ENCODE measurements around the gene KRT80. TPM values are rescaled to one million over a fixed set of nuclear protein-coding genes. Genes with fewer than 3 reads are reported as not detected.

Gene KRT80
- total RNA-seq, 4 donors from 2014 or later = 1.1 TPM; not detected in 3

DNA sequence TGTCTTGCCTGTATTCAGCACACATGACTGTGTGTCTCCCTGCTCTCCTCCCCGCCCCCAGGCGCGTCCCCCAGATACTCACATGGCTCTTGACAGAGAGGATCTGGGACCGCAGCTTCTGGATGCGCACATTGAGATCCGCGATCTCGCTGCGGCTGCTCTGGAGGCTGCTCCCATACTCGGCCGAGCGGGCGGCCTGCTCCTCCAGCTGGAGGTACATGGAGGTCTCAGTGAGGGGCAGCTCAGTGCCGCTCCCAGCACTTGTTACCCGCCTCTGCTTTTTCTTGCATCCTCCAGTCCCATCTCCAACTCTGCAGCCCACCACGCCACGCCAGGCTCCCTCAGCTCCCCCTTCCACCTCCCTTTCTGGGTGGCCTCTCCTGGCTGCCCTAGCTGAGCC lies 18.9 kb downstream of the KRT80 start:
- no peak for DNase-seq
- intact Hi-C loops (cut with DNase I; ENCODE audit: low total_unique reads) = no loop called here
- peaks cover 0 to 7% of the 10 kb centered on the region in 2 donors for H3K4me1 ChIP-seq

DNA sequence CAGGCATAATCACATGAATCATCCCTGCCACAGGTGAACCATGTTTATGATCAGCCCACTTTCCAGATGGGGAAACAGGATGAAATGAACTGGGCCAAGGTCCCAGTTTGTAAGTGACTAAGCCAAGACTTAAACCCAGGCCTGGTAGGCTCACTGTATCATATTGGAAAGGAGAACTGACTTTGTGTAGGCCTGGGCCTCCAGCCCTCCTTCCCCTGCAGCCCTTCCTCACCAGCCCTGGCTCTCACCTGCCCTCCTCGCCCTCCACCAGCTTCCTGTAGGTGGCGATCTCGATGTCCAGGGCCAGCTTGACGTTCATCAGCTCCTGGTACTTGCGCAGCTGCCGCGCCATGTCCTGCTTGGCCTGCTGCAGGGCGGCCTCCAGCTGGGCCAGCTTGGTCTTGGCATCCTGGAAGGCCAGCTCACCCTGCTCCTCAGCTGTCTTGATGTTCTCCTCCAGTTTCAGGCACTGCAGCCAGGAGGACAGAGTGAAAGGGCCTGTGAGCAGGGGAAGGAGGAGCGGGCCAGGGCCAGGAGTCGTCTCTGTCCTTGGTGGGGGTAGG lies 19.8 kb downstream of the KRT80 start:
- Histone ChIP-seq H3K27ac (no peak overlapping the region), H3K27me3 (no peaks in the 10 kb centered on the region), H3K4me1 (peaks cover 0 to 7% of the 10 kb centered on the region in 2 donors), H3K9me3 (no peaks in the 10 kb centered on the region), H3K36me3 (no peaks in the 10 kb centered on the region), H3K4me3 (no peak overlapping the region)
- no peak for DNase-seq
- no peak for TF ChIP-seq POLR2A (IDR thresholded peaks at IDR 0.05)
- TF ChIP-seq, protein P1, sequence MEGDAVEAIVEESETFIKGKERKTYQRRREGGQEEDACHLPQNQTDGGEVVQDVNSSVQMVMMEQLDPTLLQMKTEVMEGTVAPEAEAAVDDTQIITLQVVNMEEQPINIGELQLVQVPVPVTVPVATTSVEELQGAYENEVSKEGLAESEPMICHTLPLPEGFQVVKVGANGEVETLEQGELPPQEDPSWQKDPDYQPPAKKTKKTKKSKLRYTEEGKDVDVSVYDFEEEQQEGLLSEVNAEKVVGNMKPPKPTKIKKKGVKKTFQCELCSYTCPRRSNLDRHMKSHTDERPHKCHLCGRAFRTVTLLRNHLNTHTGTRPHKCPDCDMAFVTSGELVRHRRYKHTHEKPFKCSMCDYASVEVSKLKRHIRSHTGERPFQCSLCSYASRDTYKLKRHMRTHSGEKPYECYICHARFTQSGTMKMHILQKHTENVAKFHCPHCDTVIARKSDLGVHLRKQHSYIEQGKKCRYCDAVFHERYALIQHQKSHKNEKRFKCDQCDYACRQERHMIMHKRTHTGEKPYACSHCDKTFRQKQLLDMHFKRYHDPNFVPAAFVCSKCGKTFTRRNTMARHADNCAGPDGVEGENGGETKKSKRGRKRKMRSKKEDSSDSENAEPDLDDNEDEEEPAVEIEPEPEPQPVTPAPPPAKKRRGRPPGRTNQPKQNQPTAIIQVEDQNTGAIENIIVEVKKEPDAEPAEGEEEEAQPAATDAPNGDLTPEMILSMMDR (IDR thresholded peaks at IDR 0.05) = peak in 1 of 4 experiments; percentile 12
- intact Hi-C loops (cut with DNase I; ENCODE audit: low total_unique reads) = no loop called here

More for the DNA sequence above, 18.9 kb downstream of the KRT80 start:
- Histone ChIP-seq H3K36me3 (no peaks in the 10 kb centered on the region), H3K27ac (no peak overlapping the region), H3K27me3 (no peaks in the 10 kb centered on the region), H3K4me3 (no peak overlapping the region), H3K9me3 (no peaks in the 10 kb centered on the region)
- TF ChIP-seq, protein P1 (IDR thresholded peaks at IDR 0.05) = no peak
- TF ChIP-seq POLR2A (IDR thresholded peaks at IDR 0.05) = no peak

DNA sequence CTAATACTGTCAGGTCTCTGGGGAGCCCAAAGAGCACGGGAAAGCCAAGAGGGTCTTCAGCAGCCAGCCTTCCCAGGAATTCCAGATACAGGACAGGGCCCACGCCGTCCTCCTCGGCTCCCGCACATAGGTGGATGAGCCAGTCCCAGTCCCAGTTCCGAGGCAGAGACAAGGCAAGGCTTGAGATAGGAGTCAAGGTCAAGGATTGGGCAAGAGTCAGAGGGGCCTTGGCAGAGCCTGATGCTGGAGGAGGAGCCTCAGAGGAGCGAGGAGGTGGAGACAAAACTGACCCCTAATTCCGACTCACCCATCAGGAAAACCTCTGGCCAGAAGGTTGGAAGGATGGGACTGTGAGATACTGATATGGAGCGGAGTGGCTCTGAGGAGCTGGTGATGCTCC lies 21.0 kb downstream of the KRT80 start:
- Histone ChIP-seq H3K4me3 (no peak overlapping the region), H3K4me1 (peaks cover 0 to 3% of the 10 kb centered on the region in 2 donors), H3K36me3 (no peaks in the 10 kb centered on the region), H3K27me3 (no peaks in the 10 kb centered on the region), H3K9me3 (no peaks in the 10 kb centered on the region), H3K27ac (no peak overlapping the region)
- intact Hi-C loops (cut with DNase I; ENCODE audit: low total_unique reads) = no loop called here
- TF ChIP-seq, protein P1 (IDR thresholded peaks at IDR 0.05) = no peak
- TF ChIP-seq POLR2A (IDR thresholded peaks at IDR 0.05) = no peak
- DNase-seq = no peak

DNA sequence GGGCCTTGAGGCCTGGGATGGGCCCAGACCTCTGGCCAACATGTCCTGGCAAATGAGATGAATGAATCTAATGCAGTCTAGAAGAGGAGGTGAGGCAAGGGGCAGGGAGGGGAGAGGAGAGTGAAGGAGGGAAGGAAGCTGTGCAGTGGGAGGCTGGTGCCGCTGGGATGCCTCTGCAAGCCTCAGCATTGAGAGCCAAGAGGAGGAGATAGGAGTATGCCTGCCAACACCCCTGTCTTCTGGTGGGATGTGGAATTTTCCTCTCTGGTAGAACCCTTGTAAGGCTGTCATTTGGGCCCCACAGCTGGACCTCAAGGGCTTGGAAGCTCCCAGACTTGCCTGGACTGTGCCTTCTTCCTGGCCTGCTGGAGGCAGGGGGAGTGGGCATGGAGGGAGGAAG lies 21.9 kb downstream of the KRT80 start:
- intact Hi-C loops (cut with DNase I; ENCODE audit: low total_unique reads) = no loop called here
- no peak for TF ChIP-seq POLR2A (IDR thresholded peaks at IDR 0.05)
- TF ChIP-seq, protein P1 (IDR thresholded peaks at IDR 0.05) = no peak
- H3K4me3 ChIP-seq = no peak overlapping the region
- H3K4me1 ChIP-seq = no peaks in the 10 kb centered on the region
- no peaks in the 10 kb centered on the region for H3K9me3 ChIP-seq
- no peaks in the 10 kb centered on the region for H3K36me3 ChIP-seq
- H3K27ac ChIP-seq = no peak overlapping the region
- DNase-seq = no peak
- no peaks in the 10 kb centered on the region for H3K27me3 ChIP-seq

DNA sequence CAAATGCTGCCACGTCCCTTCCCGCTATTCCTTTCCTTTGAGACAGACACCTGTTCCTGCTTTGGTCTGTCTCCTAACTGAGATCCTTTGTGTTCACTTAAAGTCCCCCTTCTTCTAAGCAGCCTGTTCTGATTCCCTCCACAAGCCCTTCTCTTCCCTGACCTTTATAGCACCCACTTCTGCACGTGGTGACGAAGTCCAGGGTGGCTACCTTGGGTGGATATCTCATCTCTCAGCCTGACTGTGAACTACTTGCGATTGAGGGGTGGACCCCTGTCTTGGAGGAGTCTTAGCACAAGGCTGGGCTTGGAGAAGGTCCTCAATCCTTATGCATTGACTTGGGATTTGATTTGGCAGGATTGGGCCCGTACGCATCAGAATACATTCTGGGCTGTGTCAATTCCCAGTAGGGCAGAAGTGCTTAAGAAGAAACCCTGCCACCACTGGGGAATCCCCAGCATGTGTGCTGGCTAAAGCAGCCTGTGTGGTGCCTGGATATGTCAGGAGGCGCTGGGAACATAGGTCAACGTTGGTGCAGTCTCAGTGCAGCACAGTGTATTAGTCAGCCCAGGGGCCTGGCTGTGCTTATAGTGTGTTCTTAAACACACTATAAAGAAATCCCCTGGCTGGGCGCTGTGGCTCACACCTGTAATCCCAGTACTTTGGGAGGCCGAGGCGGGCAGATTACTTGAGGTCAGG lies 23.6 kb downstream of the KRT80 start:
- no peak for DNase-seq
- intact Hi-C loops (cut with DNase I; ENCODE audit: low total_unique reads) = no loop called here
- no peak for TF ChIP-seq POLR2A (IDR thresholded peaks at IDR 0.05)
- TF ChIP-seq, protein P1 (IDR thresholded peaks at IDR 0.05) = no peak
- no peak overlapping the region for H3K27ac ChIP-seq
- no peak overlapping the region for H3K4me3 ChIP-seq
- no peaks in the 10 kb centered on the region for H3K4me1 ChIP-seq
- no peaks in the 10 kb centered on the region for H3K27me3 ChIP-seq
- no peaks in the 10 kb centered on the region for H3K36me3 ChIP-seq
- H3K9me3 ChIP-seq = no peaks in the 10 kb centered on the region

Measured in uterus (tissue), 4 donors.